GM18951 (cell line): Measurements from ENCODE around the gene NANP.
"Not testable (repeated sequence)": the region's sequence is repeated elsewhere in the genome, so short reads cannot be mapped to it uniquely, and the experiment has no call there.

Experiments
- POLR2A ChIP-seq: IDR thresholded peaks from 4 replicates; pipeline ENCODE4 v1.6.1; 2011; ENCODE audit warnings: mild to moderate bottlenecking; ENCODE audit not compliant: insufficient read length, insufficient read depth; ENCODE audit errors: extremely low read depth
- in situ Hi-C: fragments of 300-500 bp; cut with MboI; formaldehyde crosslinking; loops from one replicate; pipeline ENCODE4 v1.12.0; 2022; ENCODE audit warnings: low sequenced_read_pairs, mixed read lengths, inconsistent platforms; ENCODE audit not compliant: unreplicated experiment

NANP gene

DNA sequence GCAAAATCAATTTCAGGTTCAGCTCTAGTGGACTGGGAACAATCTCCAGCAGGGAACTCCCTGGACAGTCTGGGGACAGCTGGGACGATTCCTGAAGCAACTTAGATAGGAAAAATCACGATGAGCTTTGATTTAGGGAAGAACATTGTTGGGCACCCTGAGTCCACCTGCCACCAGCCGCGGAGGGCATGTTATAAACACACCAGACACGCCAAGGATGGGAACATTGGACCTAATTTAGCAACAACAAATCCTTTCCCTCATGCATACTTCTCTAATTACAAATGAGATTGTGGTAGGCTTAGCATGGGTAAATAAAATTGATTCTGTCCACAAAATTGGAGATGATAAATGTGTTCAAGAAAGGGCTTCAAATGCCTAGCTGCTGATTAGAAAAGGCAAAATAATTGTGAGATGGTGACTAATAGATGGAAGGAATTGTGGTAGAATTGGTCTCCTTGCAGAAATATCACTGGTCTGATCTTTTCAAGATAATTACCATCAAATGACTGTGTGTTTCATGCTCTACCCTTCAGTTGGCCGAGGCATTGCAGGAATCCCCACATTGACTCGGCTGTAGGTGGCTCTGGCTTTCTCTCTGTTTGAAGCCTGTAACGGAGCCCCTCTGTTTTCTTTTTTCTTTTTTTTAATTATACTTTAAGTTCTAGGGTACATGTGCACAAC is 6.1 kb upstream of the NANP start:
- no peak for TF ChIP-seq POLR2A
- in situ Hi-C loops = no loop called here

DNA sequence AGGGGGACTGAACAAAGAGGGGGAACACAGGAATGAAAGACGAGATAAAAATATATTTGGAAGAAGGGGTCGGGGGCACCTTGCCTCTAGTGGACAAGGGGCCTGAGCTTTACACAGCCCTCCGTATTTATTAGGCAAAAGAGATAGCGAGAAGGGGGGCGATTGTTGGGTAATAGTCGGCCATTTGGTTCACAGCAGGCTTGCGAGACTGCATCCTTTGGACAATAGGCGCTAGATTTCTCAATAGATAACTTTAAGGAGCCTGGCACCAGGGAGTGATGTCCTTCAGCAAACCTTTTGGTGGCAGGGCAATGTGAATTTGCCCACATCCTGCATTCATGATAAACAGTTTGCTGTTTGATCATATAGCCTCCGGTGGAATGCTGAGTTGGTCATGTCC is 3.0 kb upstream of the NANP start:
- no peak for TF ChIP-seq POLR2A
- in situ Hi-C loops = no loop called here

DNA sequence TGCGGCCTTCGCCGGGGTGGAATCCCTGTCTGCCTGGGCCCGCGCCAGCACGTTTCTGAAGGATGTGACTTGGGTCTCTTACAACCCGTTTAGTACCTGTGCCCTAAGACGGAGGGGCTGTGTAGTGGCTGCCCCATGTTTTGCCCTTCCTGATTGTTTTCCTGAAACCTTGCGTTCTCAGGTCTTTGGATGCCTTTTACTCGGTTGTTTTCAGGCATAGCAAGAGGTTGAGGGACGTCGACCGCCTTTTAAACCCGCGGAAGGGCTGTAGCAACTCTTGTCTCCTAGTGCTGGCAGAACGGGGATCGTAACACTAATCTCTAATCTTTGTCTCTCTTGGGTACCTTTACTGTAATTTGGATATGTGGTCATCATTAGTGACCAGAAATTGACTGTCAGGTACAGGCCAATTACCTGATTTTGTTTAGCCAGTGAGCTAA is 706 bp upstream of the NANP start:
- no peak for TF ChIP-seq POLR2A

DNA sequence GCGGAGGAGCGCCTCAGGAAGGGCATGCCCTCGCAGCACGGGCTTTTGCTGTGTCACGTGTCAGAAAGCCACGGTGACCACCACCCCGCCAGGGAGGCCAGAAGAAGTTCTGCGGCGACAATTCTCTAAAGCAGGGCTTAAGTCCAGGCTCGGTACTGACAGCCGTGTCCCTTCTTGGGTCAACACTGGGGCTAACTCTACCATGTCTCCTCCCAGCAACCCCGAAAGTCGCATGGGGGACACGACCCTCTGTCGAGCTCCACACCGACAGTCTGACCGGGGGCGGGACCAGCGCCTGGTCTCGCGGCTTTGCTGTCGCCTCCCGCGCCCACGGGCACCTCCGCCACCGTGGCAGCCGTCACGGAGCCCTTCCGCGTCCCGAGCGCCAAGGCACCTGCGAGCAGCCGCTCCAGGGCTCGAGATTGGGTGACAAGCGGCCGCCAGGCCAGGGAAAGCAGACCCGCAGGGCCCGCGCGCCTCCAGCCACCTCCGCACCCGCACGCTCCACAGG is 534 bp downstream of the NANP start:
- in situ Hi-C loops = no loop called here
- TF ChIP-seq POLR2A = no peak

More for the DNA sequence above, 706 bp upstream of the NANP start:
- in situ Hi-C loops = no loop called here

DNA sequence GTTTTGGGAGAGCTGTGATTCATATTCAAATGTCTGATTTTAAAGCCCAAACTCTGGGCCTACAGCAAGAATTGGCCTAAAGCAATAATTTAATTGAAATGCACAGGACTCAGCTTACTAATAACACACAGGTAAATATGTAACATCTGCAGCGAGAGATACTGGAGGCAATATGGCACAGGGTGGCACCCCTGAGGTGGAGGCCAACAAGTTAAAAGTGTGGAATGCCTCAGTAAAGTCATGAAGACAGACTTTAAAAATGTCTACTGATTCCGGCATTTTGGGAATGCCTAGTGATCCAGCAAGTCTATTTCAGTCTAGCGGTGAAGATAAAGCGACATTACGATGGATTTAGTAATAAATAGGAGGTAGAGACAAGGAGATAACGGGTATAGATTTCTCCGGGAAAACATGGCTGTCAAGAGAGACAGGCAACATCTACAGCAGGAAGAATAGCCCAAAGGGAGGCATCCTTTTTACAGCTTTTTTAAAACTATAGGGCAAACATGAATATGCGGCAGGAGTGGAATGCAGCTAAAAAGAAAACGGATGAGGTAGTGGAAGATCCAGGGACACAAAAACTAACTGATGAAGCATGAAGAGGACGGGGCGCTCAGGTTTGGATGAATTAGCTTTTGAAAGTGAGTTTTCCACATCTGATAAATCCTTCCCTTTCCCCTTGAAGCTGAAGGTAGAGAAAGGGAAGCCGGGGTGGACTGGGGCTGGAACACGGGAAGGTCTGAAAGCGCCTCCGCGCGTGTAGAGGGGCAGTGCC is 1.2 kb downstream of the NANP start:
- no peak for TF ChIP-seq POLR2A
- in situ Hi-C loops = no loop called here

DNA sequence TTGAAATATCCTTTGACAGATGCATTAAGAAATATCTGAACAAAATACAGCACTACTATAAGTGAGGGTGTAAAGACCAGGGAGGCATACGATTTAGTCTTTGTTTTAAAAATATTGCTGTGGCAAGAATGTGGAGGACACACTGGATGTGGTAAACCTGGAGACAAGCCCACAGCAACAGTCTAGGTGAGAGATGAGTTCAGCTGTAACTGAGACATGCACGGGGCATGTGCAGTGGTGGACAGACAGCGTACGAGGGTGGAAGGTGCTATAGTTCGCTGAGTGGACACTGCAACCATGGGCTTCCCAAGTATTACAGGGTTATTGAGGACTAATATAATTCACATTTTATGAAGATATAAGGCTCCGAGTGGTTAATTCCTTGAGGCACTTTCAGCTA is 1.8 kb downstream of the NANP start:
- in situ Hi-C loops = no loop called here
- no peak for TF ChIP-seq POLR2A

DNA sequence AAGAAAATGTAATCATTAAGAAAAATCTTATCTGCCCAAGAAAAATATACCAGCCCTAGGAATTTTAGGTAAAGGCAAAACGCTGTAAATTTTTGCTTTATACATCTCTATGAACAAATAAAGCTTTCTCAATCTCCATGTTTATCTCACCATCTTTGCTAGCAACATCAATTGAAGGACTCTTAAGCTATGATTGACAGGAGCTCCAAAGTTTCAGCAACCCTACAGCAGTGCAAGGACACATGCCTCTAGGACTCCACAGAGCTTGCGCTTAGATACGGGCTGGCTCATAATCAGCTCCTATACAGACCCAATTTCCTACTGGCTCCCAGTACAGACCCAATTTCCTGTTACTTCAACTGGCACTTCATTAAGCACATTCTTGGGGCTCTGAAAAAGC is 4.3 kb downstream of the NANP start:
- in situ Hi-C loops = no loop called here
- TF ChIP-seq POLR2A = no peak

DNA sequence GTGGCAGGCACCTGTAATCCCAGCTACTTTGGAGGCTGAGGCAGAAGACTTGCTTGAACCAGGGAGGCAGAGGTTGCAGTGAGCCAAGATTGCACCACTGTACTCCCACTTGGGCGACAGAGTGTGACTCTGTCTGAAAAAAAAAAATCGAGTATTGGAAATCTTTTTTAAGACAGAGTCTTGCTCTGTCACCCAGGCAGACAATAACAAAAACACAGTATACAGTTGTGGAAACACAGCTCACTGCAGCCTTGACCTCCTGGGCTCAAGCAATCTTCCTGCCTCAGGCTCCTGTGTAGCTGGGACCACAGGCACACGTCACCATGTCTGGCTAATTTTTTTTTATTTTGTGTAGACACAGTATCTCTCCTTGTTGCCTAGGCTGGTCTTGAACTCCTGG is 15.0 kb downstream of the NANP start:
- no peak for TF ChIP-seq POLR2A
- in situ Hi-C loops = no loop called here

DNA sequence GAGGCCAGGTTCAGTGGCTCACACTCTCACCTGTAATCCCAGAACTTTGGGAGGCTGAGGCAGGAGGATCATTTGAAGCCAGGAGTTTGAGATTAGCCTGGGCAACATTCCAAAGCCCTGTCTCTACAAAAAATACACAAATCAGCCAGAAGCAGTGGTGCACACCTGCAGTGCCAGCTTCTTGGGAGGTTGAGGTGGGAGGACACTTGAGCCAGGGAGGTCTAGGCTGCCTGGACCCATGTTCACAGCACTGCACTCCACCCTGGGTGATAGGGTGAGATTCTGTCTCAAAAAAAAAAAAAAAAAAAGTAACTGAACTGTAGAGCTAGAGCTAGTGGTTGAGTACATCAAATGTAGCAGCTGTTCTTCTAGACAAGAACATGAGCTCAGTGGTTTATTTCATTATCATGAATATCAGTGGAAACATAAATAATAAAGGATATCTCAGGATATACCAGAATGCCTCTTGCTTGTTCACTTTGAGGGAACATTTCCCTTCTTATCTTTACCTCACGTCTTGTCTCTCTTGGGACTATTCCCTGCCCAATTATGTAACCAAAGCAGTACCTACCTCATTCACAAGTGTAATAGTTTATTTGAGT is 17.6 kb downstream of the NANP start:
- no peak for TF ChIP-seq POLR2A
- in situ Hi-C loops = no loop called here

DNA sequence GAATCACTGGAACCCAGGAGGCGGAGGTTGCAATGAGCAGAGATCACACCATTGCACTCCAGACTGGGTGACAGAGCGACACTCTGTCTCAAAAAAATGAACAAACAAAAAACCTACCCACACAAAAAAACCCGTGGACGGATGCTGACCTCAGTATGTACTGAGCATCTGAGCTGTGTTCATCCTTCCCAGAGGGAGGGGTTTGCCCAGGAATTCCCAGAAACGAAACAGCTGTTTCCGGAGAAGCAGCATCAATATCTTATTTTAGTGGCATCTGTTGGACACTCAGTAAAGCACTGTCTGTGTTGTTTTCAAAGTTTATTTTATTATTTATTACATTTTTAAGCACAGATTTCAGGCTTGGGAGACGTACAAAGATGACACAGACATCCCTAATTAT is 18.7 kb downstream of the NANP start:
- in situ Hi-C loops = no loop called here
- no peak for TF ChIP-seq POLR2A

DNA sequence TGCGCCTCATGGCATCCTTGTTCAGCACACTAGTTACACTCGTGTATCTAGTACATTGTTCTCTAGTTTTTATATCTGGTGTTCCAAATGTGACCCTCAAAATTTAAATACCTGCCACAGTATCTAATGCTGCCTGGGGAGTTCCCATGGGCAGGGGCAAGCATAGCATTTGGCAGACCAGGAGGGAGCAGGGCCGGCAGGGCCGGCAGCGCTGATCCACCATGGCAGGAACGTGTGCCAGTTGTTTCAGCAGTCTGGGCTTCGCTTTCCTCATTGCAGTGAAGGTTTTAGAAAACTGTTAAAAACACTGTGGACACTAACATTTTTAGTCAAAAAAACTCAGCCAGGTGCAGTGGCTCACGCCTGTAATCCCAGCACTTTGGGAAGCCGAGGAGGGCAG is 19.2 kb downstream of the NANP start:
- TF ChIP-seq POLR2A = no peak
- in situ Hi-C loops = no loop called here

DNA sequence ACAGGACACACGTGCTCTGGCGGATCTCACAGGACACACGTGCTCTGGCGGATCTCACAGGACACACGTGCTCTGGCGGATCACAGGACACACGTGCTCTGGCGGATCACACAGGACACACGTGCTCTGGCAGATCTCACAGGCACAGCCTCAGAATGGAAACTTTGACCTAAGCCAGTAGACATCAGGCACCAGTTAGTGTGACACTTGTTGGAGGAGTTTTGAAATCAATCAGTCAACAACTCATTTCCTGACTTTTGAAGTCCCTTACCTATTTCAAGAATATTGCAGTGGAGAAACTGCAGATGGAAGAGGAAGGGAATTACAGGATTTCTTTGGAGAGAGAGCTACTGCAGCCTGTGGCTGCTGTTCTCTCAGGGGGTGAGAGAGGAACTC is 20.9 kb downstream of the NANP start:
- in situ Hi-C loops = not testable (repeated sequence)

DNA sequence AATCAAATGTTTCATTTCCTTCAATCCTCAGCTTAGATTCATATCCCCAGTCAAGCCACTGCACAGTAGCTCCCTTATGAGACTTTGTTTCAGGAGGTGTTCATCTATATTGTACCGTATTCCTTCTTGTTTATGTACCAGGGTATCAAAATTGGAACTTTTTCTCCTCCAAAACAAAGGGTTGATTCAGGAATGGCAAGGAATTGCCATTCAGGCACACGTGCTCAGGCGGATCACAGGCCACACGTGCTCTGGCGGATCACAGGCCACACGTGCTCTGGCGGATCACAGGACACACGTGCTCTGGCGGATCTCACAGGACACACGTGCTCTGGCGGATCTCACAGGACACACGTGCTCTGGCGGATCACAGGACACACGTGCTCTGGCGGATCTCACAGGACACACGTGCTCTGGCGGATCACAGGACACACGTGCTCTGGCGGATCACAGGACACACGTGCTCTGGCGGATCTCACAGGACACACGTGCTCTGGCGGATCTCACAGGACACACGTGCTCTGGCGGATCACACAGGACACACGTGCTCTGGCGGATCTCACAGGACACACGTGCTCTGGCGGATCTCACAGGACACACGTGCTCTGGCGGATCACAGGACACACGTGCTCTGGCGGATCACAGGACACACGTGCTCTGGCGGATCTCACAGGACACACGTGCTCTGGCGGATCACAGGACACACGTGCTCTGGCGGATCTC is 21.5 kb downstream of the NANP start:
- in situ Hi-C loops = not testable (repeated sequence)

DNA sequence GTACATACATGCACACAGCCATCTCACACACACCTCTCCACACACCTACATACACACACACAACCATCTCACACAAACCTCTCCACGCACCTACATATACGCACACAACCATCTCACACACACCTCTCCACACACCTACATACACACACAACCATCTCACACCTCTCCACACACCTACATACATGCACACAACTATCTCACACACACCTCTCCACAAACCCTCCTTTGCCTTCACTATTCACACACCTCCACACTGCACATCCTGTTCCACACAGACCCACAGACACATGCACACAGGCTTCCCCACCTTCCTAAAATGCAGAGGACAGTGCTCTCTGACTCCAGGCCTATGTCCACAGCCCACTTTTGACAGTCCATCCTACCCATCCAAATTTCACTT is 22.2 kb downstream of the NANP start:
- no peak for TF ChIP-seq POLR2A

DNA sequence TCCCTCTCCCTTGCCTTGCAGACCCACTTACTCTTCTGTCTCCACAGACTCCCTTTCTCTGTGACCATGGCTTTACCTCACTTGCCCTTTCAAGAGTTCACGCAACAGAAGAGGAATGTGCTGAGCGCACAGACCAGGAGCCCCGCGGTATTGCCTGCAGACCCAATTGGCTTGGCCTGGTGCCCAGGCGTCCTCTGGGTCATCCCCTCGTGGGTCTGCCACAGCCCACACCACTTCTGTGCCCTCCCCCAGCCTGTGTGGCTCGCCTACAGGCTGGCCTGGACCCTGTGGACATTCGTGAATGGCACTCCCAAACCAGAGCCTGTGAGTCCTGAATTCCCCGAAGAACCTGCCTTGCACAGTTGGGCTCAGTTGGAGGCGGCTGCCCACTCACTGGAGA is 23.2 kb downstream of the NANP start:
- no peak for TF ChIP-seq POLR2A
- in situ Hi-C loops = no loop called here

More for the DNA sequence above, 22.2 kb downstream of the NANP start:
- in situ Hi-C loops = no loop called here
